Activated CD8-positive, alpha-beta memory T cell treated with anti-CD3 and anti-CD28 coated beads, Interleukin-2, amount 50 U/mL, for 24 hours (primary cell): ENCODE measurements around the gene MCF2L.

ENCODE experiments used
- DNase-seq: peaks from one replicate; pipeline ENCODE4 v3.0.0-alpha.2; 2020; ENCODE audit errors: extremely low read depth

The MCF2L gene

DNA sequence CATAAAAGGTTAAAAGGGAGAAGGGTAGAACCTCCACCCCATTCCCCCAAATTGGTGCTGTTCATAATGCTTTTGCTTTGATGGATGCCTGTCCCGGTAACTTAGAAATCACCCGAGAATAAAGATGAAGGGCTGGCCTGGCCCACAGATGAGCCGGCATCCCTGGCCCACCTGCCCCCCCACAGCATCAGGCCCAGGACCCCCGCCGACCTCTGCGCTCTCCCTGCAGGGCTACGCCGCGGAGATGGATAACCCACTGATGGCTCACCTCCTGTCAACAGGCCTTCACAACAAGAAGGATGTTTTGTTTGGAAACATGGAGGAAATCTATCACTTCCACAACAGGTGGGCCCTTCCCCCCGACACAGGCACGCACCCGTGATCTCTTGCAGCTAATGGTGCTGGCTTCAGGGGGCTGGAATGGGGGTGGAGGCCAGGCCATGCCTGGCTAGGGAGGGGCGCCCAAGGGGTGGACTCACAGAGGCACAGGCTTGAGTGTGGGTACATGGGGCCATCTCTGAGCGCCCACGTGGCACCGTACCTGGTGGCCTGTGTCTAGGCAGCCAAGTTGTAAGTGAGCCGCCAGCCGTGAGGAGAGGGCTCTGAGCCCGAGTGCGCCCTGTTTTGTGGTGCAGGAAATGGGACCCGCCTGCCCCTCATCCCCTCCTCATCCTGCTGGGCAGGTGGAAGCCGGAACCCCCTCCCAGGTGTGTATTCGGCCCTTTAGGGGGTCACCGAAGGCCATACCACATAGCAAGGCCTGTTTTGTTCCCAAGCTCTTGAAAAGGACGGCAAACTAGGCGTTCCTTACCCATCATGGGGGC, 113.4 kb downstream of the MCF2L start:
- DNase-seq: no peak

DNA sequence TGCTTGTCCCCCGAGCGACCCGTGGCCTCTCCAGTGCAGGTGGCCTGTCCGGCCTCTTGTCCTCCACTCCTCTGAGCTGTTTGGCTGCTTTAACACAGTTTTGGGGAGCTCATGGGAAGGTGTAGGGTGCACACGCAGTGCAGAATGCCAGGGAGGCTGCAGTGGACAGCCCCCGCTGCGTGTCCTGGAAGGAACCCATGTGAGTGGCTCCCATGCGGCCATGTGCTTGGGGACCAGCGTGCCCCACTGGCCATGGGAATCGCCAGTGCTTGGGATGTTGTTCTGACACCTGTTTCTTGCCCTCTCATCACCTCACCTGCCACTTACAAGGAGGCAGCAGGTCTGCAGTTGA, 114.0 kb downstream of the MCF2L start:
- DNase-seq: no peak

DNA sequence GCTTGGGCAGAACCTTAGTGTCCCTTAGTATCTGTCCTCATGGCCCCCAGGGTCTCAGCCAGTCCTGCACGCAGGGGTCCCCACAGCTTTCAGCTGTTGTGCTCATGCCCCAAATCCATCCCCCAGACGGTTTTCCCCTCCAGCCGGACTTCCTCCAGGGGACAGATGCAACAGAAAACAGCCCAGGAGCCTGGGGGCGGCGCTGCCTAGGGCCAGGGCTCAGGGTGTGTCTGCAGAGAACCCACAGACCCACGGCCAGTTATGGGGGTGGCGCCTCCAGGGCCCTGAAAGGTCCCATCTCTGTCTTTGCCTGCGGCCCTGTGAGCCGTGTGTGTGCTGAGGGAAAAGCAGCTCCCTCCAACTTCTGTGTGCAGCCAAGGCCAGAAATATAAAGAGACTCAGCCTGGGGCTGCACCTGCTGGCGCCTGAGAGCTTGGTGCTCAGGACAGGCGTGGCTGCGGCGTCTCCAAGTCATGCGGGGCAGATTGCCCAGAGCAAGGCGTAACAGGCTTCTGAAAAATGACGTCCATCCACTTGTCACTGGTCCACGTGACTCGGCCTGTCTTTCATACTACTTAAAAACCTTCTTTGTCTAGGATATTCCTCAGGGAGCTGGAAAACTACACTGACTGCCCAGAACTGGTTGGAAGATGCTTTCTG, 114.5 kb downstream of the MCF2L start:
- DNase-seq: no peak

- DNase-seq: no peak
These were observed 115.3 kb downstream of the MCF2L start for GRCh38 chr13:113084094-113084942.

GRCh38 chr13:113084943-113085540, 116.0 kb downstream of the MCF2L start:
- no peak for DNase-seq

DNA sequence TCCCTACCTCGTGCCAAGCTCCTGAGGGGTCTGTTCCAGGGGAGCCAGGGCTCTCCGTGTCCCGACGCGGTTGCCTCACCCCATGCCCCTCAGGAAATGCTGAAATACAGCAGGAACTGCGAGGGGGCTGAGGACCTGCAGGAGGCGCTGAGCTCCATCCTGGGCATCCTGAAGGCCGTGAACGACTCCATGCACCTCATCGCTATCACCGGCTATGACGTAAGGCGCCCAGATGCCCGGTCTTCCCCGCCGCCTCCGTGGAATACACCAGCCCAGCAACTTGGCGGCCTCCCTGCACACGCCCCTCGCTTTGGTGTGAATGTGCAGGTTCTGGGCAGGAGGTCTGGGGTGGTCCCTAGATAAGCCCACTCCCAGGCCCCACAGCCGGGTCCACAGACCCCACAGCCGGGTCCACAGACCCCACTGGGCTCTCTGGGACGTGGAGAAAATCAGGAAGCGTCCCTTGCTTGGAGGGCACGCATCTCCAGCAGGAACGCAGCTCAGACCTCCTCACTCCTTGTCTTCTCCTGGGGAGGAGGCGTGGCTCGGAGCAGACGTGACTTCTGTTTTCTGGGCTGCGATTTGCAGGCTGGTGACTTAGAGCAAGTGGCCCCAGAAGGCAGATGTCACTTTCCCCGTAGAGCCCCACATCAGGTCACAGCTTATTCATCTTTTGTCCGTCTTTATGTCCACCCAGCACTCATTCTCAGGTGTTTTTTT, 117.2 kb downstream of the MCF2L start:
- no peak for DNase-seq

GRCh38 chr13:113086991-113087922, 118.2 kb downstream of the MCF2L start:
- no peak for DNase-seq

- no peak for DNase-seq
These were observed 119.1 kb downstream of the MCF2L start for GRCh38 chr13:113087923-113088690.

GRCh38 chr13:113088691-113089020, 119.6 kb downstream of the MCF2L start:
- no peak for DNase-seq

DNA sequence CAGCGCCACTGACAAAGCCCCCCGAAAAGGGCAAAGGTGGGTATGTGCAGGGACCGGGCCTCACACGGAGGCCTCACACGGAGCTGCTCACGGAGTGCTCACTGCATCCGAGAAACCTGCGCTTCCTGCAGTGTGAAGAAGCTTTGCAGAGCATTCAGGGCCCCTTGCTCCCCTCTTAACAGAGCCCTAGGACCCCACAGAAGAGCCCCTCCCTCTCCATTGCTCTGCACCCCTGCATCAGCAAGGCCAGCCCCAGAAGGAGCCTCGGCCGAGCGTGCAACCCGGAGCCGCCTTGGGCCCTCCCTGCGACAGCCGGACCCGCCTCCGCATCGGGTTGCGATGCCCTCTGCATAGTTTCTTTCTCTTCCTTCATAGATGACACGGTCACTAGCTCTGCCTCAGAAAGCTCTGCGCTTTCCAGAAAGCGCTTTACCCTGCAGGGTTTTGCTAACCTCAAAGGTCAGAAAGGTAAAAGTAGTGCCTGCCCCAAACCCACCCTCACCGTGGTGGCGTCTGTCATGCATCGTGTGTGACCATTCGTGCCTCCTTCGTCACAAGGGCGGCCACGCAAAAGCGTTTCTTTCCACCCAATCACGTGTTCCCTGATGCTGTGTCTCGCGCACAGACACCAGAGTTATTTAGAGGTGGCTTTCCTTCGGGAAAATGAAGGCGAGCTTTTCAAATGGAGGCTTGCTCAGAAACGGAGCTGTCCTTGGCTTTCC, 120.8 kb downstream of the MCF2L start:
- no peak for DNase-seq

DNA sequence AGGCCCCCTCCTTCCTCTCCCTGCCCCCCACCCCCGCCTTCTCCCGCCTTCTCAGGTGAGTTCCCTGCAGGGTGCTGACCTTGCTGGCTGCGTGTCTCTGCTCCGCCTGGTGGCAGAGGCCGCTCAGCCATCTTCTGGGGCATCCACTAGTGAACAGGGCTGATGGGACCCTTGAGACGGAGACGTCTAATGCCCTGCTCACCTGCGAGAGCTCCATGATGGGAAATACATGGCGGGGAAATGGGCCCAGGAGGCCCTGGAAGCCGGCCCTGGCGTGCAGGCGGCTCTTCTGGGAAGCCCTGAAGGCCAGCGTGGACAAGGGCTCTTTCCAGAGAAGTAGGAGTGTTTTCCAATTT, 121.4 kb downstream of the MCF2L start:
- no peak for DNase-seq

DNA sequence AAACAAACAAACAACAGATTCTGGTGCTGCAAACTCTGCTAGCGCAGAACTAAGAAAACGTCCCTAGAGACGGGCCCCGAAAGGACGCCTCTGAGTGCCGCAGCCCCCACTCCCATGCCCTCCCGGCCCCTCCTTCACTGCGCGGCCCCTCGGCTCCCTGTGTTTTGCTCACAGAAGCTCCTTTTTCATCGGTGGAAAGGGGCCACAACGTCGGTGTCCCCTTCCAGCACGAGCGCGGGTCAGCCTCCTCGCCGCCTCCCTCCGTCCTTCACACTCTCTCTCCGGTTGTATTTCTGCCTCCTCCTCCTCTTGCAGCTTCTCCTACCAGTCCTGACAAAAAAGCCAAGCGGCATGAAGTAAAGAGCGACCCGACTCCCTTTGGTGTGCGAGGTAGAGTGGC, 121.8 kb downstream of the MCF2L start:
- DNase-seq: no peak

- no peak for DNase-seq
These were observed 122.3 kb downstream of the MCF2L start for GRCh38 chr13:113091211-113091771.

GRCh38 chr13:113091891-113092775, 123.1 kb downstream of the MCF2L start:
- no peak for DNase-seq

DNA sequence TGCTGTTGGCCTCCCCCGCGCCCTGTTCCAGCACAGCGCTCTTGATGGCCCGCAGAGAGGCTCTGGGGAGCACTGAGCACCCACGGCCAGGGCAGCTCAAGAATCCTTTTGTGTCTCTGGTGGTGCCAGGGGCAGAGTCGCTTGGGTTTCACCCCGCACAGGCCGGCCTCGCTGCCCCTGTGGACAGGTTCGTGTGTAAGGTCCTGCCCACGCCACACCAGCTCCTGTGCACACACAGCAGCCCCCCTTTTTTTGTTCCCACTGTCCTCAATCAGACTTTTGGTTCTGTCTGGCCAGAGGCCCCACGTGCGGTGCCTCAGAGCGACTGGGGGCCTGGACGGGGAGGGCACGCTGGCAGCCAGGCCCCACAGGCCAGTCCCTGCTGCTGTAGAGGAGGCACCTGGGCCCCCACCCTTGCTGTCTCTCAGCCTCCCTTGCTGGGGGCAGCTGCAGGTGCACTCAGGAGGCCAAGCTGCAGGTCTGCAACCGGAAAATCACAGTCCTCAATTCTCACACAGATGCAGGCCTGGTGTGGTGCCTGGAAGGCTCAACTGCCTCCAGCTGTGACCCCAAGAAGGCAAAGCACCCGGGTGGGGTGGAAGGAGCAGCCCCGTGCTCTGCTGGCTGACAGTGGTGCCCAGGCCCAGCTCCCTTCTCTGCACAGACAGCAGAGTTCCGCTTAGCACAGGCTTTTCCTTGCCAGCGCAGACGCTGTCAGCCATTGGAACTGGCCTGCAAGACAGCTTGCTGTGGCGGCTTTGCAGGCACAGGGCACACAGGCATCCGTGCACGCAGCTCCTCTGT, 124.0 kb downstream of the MCF2L start:
- no peak for DNase-seq

DNA sequence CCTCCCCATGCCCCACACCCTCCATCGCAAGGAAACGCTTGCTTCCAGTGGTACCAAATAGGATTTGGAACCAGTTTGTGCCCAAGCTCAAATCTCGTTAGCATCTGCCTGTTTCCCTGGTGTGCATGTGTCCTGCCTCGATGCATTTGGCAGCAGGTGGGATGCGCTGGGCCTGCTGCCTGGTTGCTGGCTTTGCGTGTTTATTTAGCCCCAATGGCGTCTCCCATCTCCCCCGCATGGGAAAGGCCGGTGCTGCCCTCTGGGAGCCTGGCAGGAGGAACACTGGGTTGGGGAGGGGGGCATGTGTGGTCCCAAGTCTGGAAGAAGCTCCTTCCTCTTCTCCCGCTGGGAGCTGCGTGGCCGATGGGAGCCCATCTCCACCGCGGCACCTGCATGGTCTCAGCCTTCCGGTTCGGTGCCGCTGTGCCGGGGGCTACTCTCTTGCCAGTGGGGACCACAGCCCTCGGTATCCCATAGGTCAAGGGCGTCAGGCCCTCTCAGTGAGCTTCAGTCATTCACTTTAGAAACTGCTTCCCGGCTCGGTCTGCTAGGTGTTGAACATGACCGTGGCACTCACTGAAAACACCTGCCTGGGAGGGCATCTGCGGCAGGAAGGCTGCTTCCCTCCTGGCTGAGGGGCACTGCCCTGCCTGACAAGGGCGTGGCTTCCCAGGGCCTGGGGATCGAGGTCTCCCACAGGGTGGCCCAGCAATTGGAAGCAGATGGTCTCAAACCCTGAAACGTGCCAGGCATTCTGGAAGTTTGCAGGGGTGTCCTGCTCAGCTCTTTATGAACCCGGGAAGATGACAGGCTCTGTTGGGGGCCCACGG, 124.8 kb downstream of the MCF2L start:
- no peak for DNase-seq
